WI38 (cell line): ENCODE data around the gene LNX2.

ENCODE experiments used
- H3K4me3 ChIP-seq: 2 replicates; pipeline ENCODE4 v1.5.1; 2011; ENCODE audit warnings: low read depth, mild to moderate bottlenecking, control low read depth, low read length
- CTCF ChIP-seq: IDR thresholded peaks from 2 replicates; pipeline ENCODE4 v1.5.1; 2012; ENCODE audit warnings: low read depth, mild to moderate bottlenecking, control low read depth, low read length

LNX2 gene

DNA sequence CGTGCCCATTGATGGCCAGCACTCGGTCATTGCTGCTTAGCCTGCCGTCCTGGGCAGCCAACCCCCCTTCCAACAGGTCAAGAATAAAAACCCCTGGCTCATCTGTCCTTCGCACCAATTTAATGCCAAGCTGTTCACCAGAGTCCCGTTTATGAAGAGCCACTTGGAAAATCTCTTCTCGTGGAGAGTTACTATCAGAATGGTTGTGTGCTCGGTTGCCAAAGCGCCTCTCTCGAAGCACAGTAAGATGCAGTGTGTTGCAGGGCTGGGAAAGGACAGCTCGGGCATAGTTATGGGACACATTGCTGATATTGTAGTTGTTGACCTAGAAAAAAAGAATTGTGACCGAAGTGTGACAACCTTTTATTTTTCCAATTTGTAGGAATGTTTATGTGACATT, 57.9 kb downstream of the LNX2 start:
- H3K4me3 ChIP-seq, result no peak overlapping the region
- no peak for TF ChIP-seq CTCF

GRCh38 chr13:27559719-27560118, 60.6 kb downstream of the LNX2 start:
- no peak for TF ChIP-seq CTCF
- no peak overlapping the region for H3K4me3 ChIP-seq

DNA sequence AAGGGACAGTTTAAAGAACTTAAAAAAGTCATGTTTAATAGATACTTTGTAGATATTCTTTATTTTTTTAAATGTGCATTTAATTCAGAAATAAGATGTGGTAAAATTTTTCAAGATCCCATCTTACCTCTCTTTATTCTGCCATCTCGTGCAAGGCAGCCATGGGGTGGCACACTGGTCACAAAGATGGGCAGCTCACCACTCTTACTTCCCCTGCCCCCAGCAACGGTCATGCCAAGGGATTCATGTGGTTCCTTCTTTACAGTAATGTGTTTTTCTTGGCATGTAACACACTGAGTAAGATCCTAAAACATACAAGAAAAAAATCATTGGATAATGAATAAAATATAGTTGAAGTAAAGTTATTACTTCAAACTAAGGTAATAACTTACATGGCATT, 64.2 kb downstream of the LNX2 start:
- no peak overlapping the region for H3K4me3 ChIP-seq
- no peak for TF ChIP-seq CTCF

GRCh38 chr13:27551562-27551961, 68.8 kb downstream of the LNX2 start:
- TF ChIP-seq CTCF, result no peak
- H3K4me3 ChIP-seq, result no peak overlapping the region

DNA sequence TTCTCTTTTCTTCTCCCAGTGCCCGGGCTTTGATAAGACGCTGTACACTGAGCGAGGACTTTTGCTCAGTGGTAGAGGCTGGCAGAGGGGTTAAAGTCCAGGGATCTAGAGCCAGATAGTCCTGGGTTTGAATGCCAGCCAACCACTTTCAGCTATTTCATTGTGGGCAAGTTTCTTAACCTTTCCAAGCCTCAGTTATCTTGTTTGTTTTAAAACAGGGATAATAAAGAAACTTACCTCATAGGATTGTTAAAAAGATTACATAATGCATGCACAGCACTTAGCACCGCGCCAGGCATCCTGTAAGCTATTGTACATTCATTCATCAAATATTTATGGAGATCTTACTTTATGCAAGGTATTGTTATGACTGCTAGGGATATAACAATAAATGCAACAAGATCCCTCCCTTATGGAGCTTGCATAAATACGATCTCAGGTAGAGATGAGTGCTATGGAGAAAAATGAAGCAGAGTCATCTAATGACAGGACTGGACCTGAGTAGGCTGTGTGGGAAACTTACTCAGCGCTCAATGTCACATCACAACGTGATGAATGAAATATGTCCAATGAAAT, 70.8 kb downstream of the LNX2 start:
- H3K4me3 ChIP-seq, result no peak overlapping the region
- TF ChIP-seq CTCF, result no peak

- H3K4me3 ChIP-seq, result no peak overlapping the region
- TF ChIP-seq CTCF, result no peak
These were observed 78.1 kb downstream of the LNX2 start for GRCh38 chr13:27542220-27542619.

GRCh38 chr13:27541386-27541785, 78.9 kb downstream of the LNX2 start:
- H3K4me3 ChIP-seq, result no peak overlapping the region
- TF ChIP-seq CTCF, result no peak
